Measurements from ENCODE around the gene ARHGEF12.

ARHGEF12 gene

DNA sequence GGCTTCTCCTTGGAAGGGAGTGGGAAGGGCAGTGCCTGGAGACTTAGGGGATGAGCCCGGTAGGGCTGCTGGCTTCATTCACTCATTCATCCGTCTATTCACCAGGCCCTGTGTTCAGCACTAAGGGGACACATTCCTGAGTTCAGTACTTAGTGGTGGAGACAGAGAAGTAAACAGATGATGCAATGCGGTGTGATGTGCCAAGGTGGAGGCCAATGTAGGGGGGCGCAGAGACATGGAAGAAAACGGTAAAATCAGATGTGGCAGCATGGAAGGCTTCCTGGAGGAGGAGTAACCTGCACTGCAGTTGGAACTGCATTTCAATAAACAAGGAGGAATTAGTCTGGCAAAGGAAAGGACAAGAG, 196.6 kb downstream of the ARHGEF12 start:
- no peak overlapping the region for H3K9ac ChIP-seq (ENCODE audit: low read length)
- no peak overlapping the region for H3K4me3 ChIP-seq (ENCODE audit: insufficient read depth, low read length, poor library complexity, severe bottlenecking)
- no peaks in the 10 kb centered on the region for H4K20me1 ChIP-seq (ENCODE audit: low read depth, low read length)
- no peaks in the 10 kb centered on the region for H3K9me3 ChIP-seq (ENCODE audit: insufficient read depth, low read length)
- no peaks in the 10 kb centered on the region for H3F3A ChIP-seq (ENCODE audit: insufficient read depth)
- no peak overlapping the region for H2AFZ ChIP-seq (ENCODE audit: low read depth, low read length, severe bottlenecking)
- no peak overlapping the region for H3K4me2 ChIP-seq (ENCODE audit: low read depth, low read length, poor library complexity, severe bottlenecking)
- no peaks in the 10 kb centered on the region for H3K36me3 ChIP-seq (ENCODE audit: low read length)
- no peak overlapping the region for H3K27ac ChIP-seq (ENCODE audit: low read depth, low read length)
- TF ChIP-seq EZH2phosphoT487 (conservative IDR thresholded peaks at IDR 0.05; ENCODE audit: low read length) = no peak
- TF ChIP-seq, protein P1, sequence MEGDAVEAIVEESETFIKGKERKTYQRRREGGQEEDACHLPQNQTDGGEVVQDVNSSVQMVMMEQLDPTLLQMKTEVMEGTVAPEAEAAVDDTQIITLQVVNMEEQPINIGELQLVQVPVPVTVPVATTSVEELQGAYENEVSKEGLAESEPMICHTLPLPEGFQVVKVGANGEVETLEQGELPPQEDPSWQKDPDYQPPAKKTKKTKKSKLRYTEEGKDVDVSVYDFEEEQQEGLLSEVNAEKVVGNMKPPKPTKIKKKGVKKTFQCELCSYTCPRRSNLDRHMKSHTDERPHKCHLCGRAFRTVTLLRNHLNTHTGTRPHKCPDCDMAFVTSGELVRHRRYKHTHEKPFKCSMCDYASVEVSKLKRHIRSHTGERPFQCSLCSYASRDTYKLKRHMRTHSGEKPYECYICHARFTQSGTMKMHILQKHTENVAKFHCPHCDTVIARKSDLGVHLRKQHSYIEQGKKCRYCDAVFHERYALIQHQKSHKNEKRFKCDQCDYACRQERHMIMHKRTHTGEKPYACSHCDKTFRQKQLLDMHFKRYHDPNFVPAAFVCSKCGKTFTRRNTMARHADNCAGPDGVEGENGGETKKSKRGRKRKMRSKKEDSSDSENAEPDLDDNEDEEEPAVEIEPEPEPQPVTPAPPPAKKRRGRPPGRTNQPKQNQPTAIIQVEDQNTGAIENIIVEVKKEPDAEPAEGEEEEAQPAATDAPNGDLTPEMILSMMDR (IDR thresholded peaks at IDR 0.05; ENCODE audit: insufficient read depth, low read length, poor library complexity, severe bottlenecking) = no peak
- H3K9me2 ChIP-seq (replicated peaks; ENCODE audit: insufficient read depth, low read length) = no peaks in the 10 kb centered on the region
- H3K79me2 ChIP-seq (ENCODE audit: insufficient read depth, low read length) = no peaks in the 10 kb centered on the region
- H3K27me3 ChIP-seq (ENCODE audit: low read length) = no peaks in the 10 kb centered on the region

GRCh38 chr11:120536091-120536796, 200.0 kb downstream of the ARHGEF12 start:
- no peak overlapping the region for H3K27ac ChIP-seq (ENCODE audit: low read depth, low read length)
- H3K4me3 ChIP-seq (ENCODE audit: insufficient read depth, low read length, poor library complexity, severe bottlenecking) = no peak overlapping the region
- H4K20me1 ChIP-seq (ENCODE audit: low read depth, low read length) = no peaks in the 10 kb centered on the region
- TF ChIP-seq, protein P1 (IDR thresholded peaks at IDR 0.05; ENCODE audit: insufficient read depth, low read length, poor library complexity, severe bottlenecking) = no peak
- no peak for TF ChIP-seq EZH2phosphoT487 (conservative IDR thresholded peaks at IDR 0.05; ENCODE audit: low read length)
- H3K9me2 ChIP-seq (replicated peaks; ENCODE audit: insufficient read depth, low read length) = no peaks in the 10 kb centered on the region
- H3K79me2 ChIP-seq (ENCODE audit: insufficient read depth, low read length) = no peaks in the 10 kb centered on the region
- H3K9ac ChIP-seq (ENCODE audit: low read length) = no peak overlapping the region
- H2AFZ ChIP-seq (ENCODE audit: low read depth, low read length, severe bottlenecking) = no peak overlapping the region
- H3K9me3 ChIP-seq (ENCODE audit: insufficient read depth, low read length) = no peaks in the 10 kb centered on the region
- H3K4me2 ChIP-seq (ENCODE audit: low read depth, low read length, poor library complexity, severe bottlenecking) = no peak overlapping the region
- no peaks in the 10 kb centered on the region for H3K27me3 ChIP-seq (ENCODE audit: low read length)
- H3F3A ChIP-seq (ENCODE audit: insufficient read depth) = no peaks in the 10 kb centered on the region
- H3K36me3 ChIP-seq (ENCODE audit: low read length) = no peaks in the 10 kb centered on the region

DNA sequence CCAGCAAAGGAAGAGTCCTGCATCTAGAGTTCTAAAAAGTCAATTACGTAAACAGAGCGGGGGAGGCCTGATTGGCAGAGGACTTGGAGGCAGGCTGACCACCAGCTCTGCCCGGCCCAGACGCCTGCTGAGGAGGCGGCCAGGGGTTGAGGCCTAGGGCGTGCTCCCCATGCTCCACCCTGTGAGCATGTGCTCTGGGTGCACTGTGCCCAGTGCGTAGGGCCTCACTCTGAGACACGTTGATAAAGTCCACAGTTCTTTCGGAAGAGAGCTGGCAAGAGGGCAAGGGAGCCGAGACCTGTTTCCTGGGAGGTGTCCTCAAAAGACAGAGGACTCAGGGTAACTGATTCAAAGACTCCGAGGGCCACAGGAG, 200.6 kb downstream of the ARHGEF12 start:
- H3K79me2 ChIP-seq (ENCODE audit: insufficient read depth, low read length) = no peaks in the 10 kb centered on the region
- TF ChIP-seq, protein P1 (IDR thresholded peaks at IDR 0.05; ENCODE audit: insufficient read depth, low read length, poor library complexity, severe bottlenecking) = no peak
- TF ChIP-seq EZH2phosphoT487 (conservative IDR thresholded peaks at IDR 0.05; ENCODE audit: low read length) = no peak
- H3K9me2 ChIP-seq (replicated peaks; ENCODE audit: insufficient read depth, low read length) = no peaks in the 10 kb centered on the region
- no peaks in the 10 kb centered on the region for H3F3A ChIP-seq (ENCODE audit: insufficient read depth)
- H3K27ac ChIP-seq (ENCODE audit: low read depth, low read length) = no peak overlapping the region
- no peaks in the 10 kb centered on the region for H3K9me3 ChIP-seq (ENCODE audit: insufficient read depth, low read length)
- H3K36me3 ChIP-seq (ENCODE audit: low read length) = no peaks in the 10 kb centered on the region
- no peaks in the 10 kb centered on the region for H4K20me1 ChIP-seq (ENCODE audit: low read depth, low read length)
- no peak overlapping the region for H3K4me2 ChIP-seq (ENCODE audit: low read depth, low read length, poor library complexity, severe bottlenecking)
- no peaks in the 10 kb centered on the region for H3K27me3 ChIP-seq (ENCODE audit: low read length)
- H3K9ac ChIP-seq (ENCODE audit: low read length) = no peak overlapping the region
- H3K4me3 ChIP-seq (ENCODE audit: insufficient read depth, low read length, poor library complexity, severe bottlenecking) = no peak overlapping the region
- H2AFZ ChIP-seq (ENCODE audit: low read depth, low read length, severe bottlenecking) = no peak overlapping the region
